Measurements from ENCODE around the gene DIDO1. TPM values are rescaled to one million over a fixed set of nuclear protein-coding genes. Genes with fewer than 3 reads are reported as not detected.

DIDO1 gene
- total RNA-seq, 4 donors from 2014 or later, result 38.2 to 68.8 (median 46.6) TPM

GRCh38 chr20:62881662-62882395 is 44.5 kb downstream of the DIDO1 start:
- TF ChIP-seq, protein P1, sequence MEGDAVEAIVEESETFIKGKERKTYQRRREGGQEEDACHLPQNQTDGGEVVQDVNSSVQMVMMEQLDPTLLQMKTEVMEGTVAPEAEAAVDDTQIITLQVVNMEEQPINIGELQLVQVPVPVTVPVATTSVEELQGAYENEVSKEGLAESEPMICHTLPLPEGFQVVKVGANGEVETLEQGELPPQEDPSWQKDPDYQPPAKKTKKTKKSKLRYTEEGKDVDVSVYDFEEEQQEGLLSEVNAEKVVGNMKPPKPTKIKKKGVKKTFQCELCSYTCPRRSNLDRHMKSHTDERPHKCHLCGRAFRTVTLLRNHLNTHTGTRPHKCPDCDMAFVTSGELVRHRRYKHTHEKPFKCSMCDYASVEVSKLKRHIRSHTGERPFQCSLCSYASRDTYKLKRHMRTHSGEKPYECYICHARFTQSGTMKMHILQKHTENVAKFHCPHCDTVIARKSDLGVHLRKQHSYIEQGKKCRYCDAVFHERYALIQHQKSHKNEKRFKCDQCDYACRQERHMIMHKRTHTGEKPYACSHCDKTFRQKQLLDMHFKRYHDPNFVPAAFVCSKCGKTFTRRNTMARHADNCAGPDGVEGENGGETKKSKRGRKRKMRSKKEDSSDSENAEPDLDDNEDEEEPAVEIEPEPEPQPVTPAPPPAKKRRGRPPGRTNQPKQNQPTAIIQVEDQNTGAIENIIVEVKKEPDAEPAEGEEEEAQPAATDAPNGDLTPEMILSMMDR (IDR thresholded peaks at IDR 0.05; ENCODE audit: low read depth), result no peak

- TF ChIP-seq, protein P1 (IDR thresholded peaks at IDR 0.05; ENCODE audit: low read depth), result no peak
Observed at GRCh38 chr20:62880935-62881661, 45.2 kb downstream of the DIDO1 start.

- TF ChIP-seq, protein P1 (IDR thresholded peaks at IDR 0.05; ENCODE audit: low read depth), result no peak
Observed at GRCh38 chr20:62880147-62880934, 46.0 kb downstream of the DIDO1 start.

DNA sequence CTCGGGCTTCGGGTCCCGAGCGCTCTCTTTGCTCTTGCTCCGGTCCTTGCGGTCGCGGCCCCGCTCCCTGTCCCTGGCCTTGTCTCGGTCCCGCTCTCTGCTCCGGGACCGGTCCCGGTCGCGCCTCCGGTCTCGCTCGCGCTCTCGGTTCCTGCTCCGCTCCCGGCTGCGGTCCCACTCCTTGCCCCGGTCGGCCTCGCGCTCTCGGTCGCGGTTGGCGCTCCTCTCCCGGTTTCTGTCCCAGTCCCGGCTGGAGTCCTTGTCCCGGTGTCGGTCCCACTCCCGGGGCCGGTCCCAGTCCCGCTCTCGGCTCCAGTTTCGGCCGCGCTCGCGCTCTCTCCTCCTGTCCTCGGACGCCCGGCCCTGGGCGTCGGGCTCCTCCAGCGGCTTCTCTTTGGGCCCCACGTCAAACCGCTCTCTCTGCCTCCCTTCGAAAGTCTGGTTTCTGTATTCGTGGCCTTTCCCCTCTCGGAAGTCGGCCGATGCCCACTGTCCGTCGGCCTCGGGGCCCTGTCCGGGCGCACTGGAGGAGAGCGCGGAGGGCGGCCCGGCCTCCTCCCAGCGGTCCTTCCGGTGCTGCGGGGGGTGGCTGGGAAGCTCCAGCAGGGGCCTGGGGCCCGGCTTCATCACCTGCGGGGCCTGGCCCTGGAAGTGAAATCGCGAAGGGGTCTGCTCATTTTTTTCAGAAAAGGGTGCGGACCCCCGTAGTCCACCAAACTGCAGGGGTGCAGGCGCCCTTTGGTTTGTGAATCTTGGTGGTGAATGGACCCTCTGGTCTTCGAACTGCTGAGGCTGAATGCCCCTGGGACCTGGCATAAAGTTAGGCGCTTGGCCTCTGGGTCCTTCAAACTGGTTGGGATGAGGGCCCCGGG is 46.8 kb downstream of the DIDO1 start:
- TF ChIP-seq, protein P1 (IDR thresholded peaks at IDR 0.05; ENCODE audit: low read depth), result no peak

GRCh38 chr20:62878244-62879038 is 47.9 kb downstream of the DIDO1 start:
- TF ChIP-seq, protein P1 (IDR thresholded peaks at IDR 0.05; ENCODE audit: low read depth), result no peak

Measured in subcutaneous adipose tissue (tissue), 4 donors.